Measurements from ENCODE around the gene LRRC34.

Gene LRRC34

DNA sequence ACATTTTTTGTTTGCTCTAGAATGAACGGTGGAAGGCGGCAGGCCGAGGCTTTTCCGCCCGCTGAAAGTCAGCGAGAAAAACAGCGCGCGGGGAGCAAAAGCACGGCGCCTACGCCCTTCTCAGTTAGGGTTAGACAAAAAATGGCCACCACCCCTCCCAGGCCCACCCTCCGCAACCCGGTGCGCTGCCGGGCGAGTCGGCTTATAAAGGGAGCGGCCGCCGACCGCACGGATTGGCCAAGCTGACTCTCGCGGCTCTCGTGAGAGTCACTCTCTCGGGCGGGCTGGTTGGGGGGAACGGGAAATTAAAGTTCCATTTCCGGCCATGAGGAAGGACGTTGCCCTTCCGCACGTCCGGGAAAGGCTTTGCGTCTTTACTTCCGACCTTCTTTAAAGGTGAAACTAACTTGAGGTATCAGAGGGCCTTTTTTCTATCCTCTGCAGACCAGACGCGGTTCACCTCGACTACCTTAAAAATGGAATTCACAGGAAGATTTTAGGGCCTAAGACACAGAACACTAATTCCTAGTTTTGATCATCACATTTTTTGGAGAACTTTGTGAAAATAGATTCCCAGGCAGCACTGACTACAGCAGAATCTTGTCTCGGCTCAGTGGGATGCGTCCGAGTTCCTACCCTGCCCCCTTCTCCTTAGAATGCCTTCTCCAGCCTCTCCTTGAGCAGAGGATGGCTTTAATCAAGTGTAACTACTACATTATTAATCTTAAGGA lies 47.7 kb downstream of the LRRC34 start, which contains the start of gene TERC:
TERC (minus strand) TSS at position 179 of the 731 bp plus-strand sequence.
- DNase-seq, result peak; percentile 93

DNA sequence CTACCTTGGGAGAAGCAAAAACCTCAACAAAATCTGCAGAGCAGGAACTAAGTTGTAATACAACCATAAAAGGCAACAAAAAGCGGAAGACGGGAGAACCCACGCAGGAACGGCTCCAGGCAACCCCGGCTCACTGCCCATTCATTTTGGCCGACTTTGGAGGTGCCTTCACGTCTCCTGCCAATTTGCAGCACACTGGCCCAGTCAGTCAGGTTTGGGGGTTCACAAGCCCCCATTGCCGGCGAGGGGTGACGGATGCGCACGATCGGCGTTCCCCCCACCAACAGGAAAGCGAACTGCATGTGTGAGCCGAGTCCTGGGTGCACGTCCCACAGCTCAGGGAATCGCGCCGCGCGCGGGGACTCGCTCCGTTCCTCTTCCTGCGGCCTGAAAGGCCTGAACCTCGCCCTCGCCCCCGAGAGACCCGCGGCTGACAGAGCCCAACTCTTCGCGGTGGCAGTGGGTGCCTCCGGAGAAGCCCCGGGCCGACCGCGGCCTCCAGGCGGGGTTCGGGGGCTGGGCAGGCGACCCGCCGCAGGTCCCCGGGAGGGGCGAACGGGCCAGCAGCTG lies 48.3 kb downstream of the LRRC34 start:
- DNase-seq, result peak; percentile 60

- no peak for DNase-seq
Measured at GRCh38 chr3:169760479-169760878, 52.2 kb downstream of the LRRC34 start.

- DNase-seq, result no peak
Measured at GRCh38 chr3:169759256-169759655, 53.4 kb downstream of the LRRC34 start.

GRCh38 chr3:169758359-169758994 lies 54.2 kb downstream of the LRRC34 start:
- DNase-seq, result no peak

DNA sequence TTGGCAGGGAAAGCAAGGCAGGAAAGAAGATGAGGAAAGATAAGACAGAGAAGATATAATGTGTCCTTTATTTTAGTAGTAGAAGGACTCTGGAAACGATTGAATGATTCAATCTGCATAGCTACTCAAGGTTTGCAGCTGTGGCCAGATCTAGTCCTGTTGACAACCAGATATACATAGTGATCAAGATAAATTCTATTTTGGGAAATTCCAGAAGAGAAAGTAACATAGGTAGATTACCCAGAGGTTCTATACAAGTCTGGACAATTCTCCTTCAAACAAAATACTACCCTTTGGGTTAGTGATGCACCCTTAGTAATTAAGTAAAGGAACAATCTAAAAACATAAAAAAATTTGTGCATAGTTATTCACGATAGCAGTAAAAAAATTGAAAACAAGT lies 57.2 kb downstream of the LRRC34 start:
- no peak for DNase-seq

DNA sequence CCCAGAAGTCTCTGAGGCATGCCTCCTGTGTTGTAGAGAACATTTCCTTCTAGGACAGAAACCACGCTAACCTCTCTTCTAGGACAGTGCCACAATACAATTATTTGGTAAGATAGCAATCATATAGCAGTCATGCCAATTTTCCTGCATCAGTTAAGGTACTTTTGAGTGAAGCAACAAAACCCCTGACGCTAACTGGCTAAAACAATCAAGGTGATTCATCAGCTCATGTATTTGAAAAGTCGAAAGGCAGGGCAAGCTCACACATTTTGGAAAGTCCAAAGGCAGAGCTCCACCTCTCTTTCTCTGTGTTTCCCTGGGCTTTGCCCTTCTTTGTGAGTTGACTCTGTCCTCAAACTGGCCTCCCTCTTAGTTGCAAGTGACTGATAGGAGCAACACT lies 58.0 kb downstream of the LRRC34 start:
- DNase-seq, result no peak

DNA sequence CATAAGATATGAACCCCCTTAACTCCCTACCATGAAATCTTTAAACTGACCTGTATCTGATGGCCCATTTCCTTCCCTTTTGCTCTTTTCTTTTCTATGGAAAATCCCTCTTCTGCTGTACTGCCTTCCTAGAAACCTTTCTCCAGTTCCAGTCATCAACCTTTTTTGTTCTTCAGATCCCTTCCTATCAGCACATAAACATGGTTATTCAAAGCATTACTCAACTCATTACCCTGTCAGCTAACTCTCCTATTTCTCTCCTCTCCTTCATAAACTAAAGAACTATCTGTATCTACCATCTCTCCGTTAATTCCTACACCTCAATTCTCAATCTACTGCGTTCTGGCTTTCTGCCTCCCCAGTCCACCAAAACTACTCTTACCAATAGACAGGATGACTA lies 60.8 kb downstream of the LRRC34 start:
- DNase-seq, result no peak

DNA sequence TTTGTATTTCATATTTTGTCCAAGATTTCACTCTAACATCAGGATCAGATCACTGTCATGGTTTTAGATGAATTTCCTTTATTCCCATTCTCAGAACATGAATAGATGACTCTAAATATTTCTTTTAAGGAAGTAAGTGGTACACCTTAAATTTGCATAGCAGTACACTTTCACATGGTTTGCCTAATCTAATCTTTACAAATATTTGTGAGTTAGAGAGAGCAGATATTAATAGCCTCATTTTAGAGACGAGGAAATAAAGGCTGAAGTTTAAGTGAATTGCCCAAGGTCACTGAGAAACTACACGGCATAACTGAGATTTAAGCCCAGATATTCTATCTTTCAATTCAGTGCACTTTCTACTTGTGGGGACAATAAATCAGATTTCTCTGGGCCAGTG lies 62.0 kb downstream of the LRRC34 start:
- no peak for DNase-seq

GRCh38 chr3:169748670-169749069 lies 64.0 kb downstream of the LRRC34 start:
- DNase-seq, result no peak

DNA sequence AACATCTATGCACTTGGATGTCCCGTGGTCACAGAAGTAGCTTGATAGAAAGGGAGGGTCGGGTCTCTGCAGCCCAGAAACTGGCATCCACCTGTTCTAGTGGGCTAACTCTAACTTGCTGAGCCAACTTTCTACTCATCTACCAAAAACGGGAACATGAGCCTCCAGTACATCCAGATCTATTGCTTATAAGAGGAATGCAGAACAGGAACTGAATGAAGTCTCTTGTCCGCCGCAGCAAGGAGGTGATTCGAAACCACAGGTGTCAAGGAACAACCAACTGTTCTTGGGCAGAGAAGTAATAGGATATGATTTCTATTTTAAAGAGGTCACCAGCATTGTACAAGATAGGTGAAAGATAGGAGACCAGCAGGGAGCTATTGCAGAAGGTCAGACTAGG lies 65.8 kb downstream of the LRRC34 start:
- DNase-seq, result no peak

GRCh38 chr3:169744366-169745054 lies 68.2 kb downstream of the LRRC34 start:
- DNase-seq, result no peak
